Fibroblast of mammary gland (primary cell): Measurements from ENCODE around the gene HOXC4.
A peak's percentile ranks its signal among the peaks of the same experiment; 100 is the strongest.

Experiments
- DNase-seq: peaks from one replicate; pipeline ENCODE4 v3.0.0-alpha.2; 2010; ENCODE audit warnings: low read depth
- H3K4me3 ChIP-seq: 2 replicates; pipeline ENCODE4 v1.5.1; 2011; ENCODE audit warnings: low read depth, mild to moderate bottlenecking, low read length, moderate library complexity; ENCODE audit not compliant: control insufficient read depth
- TF ChIP-seq, protein P1 (sequence below): conservative IDR thresholded peaks from 2 replicates; pipeline ENCODE4 v1.5.1; 2011; ENCODE audit warnings: low read depth, low read length, inconsistent platforms; ENCODE audit not compliant: control insufficient read depth, insufficient read depth

The HOXC4 gene

DNA sequence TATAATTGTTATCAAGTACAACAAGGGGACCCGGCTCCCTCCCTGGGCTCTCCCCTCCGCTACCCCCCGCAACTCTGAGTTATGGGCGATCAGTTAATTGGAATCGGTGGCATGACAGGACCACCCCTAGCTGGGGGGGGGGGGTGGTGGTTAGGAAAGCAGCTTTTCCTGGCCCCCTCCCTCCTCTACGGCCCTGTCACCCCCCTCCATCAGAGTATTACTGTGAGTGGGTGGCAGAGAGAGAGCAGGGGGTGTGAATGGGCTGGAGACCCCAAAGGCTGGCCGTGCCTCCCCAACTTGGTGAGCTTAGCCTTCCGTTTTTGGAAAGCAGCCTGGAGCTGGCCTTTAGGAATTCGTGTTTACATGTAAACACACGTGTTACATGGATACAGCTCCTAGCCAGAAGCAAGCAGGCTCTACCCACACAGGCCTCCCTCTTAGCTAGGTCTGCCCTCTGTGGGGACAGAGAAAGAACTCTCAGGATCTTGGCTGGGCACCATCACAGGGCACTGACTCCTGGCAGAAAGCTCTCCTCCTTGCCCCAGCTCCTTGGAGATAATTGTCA lies 1.1 kb upstream of the HOXC4 start:
- TF ChIP-seq, protein P1, sequence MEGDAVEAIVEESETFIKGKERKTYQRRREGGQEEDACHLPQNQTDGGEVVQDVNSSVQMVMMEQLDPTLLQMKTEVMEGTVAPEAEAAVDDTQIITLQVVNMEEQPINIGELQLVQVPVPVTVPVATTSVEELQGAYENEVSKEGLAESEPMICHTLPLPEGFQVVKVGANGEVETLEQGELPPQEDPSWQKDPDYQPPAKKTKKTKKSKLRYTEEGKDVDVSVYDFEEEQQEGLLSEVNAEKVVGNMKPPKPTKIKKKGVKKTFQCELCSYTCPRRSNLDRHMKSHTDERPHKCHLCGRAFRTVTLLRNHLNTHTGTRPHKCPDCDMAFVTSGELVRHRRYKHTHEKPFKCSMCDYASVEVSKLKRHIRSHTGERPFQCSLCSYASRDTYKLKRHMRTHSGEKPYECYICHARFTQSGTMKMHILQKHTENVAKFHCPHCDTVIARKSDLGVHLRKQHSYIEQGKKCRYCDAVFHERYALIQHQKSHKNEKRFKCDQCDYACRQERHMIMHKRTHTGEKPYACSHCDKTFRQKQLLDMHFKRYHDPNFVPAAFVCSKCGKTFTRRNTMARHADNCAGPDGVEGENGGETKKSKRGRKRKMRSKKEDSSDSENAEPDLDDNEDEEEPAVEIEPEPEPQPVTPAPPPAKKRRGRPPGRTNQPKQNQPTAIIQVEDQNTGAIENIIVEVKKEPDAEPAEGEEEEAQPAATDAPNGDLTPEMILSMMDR, result no peak
- peak overlapping the region; percentile 76 for H3K4me3 ChIP-seq
- DNase-seq, result peak; percentile 66

DNA sequence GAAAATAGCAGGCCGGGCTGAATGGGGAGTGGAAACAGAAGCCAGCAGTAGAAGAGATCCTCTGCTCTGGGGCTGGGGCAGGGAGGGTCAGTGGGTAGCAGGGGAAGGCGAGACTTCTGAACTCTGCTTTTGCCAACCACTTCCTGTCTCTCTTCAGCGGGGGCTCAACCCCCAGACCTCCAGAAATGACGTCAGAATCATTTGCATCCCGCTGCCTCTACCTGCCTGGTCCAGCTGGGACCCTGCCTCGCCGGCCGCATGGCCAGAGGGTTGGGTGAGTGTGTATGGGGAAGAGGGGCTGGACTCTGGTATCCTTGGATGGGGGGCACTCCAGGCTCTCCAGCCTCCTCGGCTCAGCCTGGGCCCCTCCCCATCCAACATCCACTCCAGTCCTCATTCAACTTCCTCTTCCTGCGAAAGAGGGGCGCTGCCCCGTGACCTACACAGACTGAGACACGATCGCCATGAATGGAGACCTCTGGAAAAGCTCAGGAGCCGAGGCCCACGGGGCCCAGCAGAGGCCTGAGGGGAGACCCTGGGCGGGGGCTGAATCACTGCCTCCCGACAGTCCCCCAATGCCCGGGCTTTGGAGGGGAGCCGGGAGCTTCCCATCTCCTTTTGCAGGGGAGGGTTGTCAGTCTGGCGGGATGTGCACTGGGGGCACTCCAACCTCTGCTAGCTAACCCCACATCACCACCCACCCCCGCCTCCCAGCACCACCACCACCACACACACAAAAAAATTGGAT lies 458 bp upstream of the HOXC4 start:
- TF ChIP-seq, protein P1, result no peak
- peak overlapping the region; percentile 76 for H3K4me3 ChIP-seq
- no peak for DNase-seq

DNA sequence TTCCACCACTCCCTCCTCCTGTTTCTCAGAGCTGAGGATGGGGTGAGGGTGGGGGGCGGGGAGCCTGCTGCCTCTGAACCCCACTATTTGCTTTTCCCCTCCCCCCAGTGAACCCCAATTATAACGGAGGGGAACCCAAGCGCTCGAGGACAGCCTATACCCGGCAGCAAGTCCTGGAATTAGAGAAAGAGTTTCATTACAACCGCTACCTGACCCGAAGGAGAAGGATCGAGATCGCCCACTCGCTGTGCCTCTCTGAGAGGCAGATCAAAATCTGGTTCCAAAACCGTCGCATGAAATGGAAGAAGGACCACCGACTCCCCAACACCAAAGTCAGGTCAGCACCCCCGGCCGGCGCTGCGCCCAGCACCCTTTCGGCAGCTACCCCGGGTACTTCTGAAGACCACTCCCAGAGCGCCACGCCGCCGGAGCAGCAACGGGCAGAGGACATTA lies 1.1 kb downstream of the HOXC4 start:
- H3K4me3 ChIP-seq, result peak overlapping the region; percentile 76

DNA sequence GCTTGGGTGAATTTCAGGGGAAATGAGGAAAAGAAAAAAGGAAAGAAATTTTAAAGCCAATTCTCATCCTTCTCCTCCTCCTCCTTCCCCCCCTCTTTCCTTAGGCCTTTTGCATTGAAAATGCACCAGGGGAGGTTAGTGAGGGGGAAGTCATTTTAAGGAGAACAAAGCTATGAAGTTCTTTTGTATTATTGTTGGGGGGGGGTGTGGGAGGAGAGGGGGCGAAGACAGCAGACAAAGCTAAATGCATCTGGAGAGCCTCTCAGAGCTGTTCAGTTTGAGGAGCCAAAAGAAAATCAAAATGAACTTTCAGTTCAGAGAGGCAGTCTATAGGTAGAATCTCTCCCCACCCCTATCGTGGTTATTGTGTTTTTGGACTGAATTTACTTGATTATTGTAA lies 1.9 kb downstream of the HOXC4 start:
- TF ChIP-seq, protein P1, result no peak
- peak overlapping the region; percentile 76 for H3K4me3 ChIP-seq
- DNase-seq, result no peak

More for the DNA sequence above, 1.1 kb downstream of the HOXC4 start:
- TF ChIP-seq, protein P1, result no peak
- DNase-seq, result no peak

DNA sequence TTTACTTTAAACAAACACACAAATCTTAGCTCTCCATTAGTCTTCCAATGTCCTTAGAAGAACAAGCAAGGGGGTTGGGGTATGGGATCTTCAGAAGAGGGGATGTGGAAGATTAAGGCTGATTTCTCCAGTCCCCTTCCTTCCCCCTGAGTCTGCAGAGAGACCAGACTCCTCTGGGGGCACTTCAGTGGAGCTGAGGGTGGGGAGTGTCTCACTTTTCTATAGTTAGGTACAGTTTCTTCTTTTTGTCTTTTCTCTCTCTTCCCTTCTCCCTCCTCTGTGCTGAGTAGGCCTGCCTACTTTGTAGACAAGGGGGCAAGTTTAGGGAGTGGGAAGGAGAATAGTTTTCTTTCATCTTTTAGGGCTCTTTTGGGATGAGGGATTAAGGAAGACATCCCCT lies 2.5 kb downstream of the HOXC4 start:
- TF ChIP-seq, protein P1, result no peak
- no peak for DNase-seq
- H3K4me3 ChIP-seq, result peak overlapping the region; percentile 76

DNA sequence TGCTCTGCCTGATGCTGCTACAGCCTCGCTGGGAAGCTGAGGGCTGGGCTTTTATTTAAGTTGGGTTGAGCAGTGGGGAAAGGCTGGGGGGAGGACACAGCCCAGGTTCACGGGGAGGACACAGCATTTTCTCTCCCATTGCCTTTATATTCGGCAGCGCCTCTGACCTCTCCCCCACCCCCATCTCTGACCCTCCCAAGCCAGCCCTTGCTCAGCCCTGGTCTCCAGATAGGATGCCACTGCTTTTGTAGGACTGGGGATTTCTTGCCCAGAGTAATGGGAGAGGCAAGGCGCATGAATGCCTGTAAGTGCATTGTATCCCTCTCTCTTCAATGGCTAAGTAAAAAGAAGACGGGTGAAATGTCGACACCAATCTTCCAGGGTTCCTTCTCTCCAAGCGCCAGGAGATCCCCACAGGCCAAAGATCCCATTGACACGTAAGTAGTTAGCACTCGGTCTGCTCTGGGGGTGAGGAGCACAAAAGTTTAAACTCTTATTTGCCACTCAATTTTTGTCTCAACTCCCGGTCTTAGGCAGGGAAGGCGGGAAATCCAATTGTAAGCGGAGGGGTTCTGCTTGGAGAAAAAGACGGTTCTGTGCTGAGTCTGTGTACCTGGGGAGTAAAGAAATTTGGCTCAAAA lies 4.6 kb downstream of the HOXC4 start:
- TF ChIP-seq, protein P1, result no peak
- no peak for DNase-seq
- no peak overlapping the region for H3K4me3 ChIP-seq
